GM13976 (cell line): ENCODE measurements around the gene CITED2.

Experiments used
- DNase-seq: peaks from one replicate; pipeline ENCODE4 v3.0.0; 2012; ENCODE audit warnings: low spot score
- CTCF ChIP-seq: IDR thresholded peaks from 2 replicates; pipeline ENCODE4 v1.5.1; 2012; ENCODE audit warnings: borderline replicate concordance, mild to moderate bottlenecking; ENCODE audit not compliant: insufficient read depth; ENCODE audit errors: extremely low read depth, missing control alignments, control extremely low read depth
- in situ Hi-C: fragments of 300-500 bp; cut with MboI; formaldehyde crosslinking; loops from one replicate; pipeline ENCODE4 v1.12.0; 2022; ENCODE audit warnings: low sequenced_read_pairs, mixed read lengths, inconsistent platforms; ENCODE audit not compliant: unreplicated experiment

The CITED2 gene

GRCh38 chr6:139355777-139356445 is 18.5 kb downstream of the CITED2 start:
- TF ChIP-seq CTCF: no peak
- DNase-seq: no peak
- in situ Hi-C loops: loop anchor here (10.0 kb wide), 1 partner anchor 131 kb away; no protein-coding TSS in a partner anchor

GRCh38 chr6:139355172-139355571 is 19.3 kb downstream of the CITED2 start:
- no peak for DNase-seq
- TF ChIP-seq CTCF: no peak
- in situ Hi-C loops: loop anchor here (10.0 kb wide), 1 partner anchor 130 kb away; no protein-coding TSS in a partner anchor

GRCh38 chr6:139354189-139354588 is 20.3 kb downstream of the CITED2 start:
- no peak for DNase-seq
- in situ Hi-C loops: loop anchor here (5.0 to 10.0 kb wide), 2 partner anchors 129 to 217 kb away; partner anchors contain the start of gene HECA
- TF ChIP-seq CTCF: no peak

- DNase-seq: no peak
- no peak for TF ChIP-seq CTCF
- in situ Hi-C loops: loop anchor here (5.0 to 10.0 kb wide), 2 partner anchors 125 to 212 kb away; partner anchors contain the start of gene HECA
Measured at GRCh38 chr6:139349464-139350020, 24.9 kb downstream of the CITED2 start.

GRCh38 chr6:139346392-139346791 is 28.1 kb downstream of the CITED2 start:
- in situ Hi-C loops: no loop called here
- no peak for TF ChIP-seq CTCF

DNA sequence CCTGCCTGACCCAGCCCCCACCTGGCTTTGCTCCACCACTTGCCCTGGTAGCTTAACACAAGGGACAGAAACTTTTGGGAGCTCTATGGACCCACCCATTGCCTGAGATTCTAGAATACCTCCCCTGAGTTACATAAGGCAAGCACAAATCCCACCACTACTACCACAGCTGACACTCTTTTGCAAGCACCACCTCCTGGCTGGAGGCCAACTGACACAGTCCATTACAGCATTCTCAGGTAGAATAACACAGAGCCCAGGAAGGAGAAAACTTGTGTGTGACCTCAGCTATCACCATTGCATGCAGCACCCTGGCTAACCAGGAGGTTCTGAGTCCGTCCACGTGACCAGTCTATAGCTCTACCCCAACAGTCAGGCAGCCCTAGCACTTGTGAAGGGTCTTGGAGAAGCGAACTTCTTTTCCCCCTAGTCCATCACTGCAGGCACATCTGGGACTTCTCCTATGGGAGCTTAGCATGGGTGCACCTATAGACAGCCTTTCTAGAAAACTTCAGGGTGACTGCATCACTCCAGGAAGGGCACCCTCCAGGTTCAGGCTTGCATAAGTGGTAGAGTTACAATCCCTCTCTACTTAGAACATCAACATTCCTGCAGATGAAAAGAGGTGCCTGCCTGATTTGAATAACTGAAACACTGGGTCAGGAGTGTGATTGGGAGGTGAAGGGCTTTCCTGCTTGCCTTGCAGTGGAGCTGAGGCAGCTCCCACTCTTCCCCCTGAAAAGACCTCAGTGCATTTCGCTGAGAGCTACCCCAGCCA is 30.1 kb downstream of the CITED2 start:
- in situ Hi-C loops: no loop called here
- DNase-seq: no peak
- no peak for TF ChIP-seq CTCF

More at GRCh38 chr6:139346392-139346791, 28.1 kb downstream of the CITED2 start:
- no peak for DNase-seq
